Smooth muscle cell (in vitro differentiated cells): ENCODE data around the gene CXADR. TPM values are rescaled to one million over a fixed set of nuclear protein-coding genes. Genes with fewer than 3 reads are reported as not detected.
"Not testable (repeated sequence)": the region's sequence is repeated elsewhere in the genome, so short reads cannot be mapped to it uniquely, and the experiment has no call there.

Experiments
- DNase-seq: peaks from one replicate; lab custom pipeline; 2025; ENCODE audit not compliant: unreplicated experiment; lab: John Stamatoyannopoulos, UW
- H2AFZ ChIP-seq: fragments of 200-600 bp; sonication (generic); 2 replicates; pipeline ENCODE4 v1.6.0; 2016; ENCODE audit warnings: antibody characterized with exemption, low read depth, mild to moderate bottlenecking
- H3F3A ChIP-seq: fragments of 200-600 bp; sonication (generic); 2 replicates; pipeline ENCODE4 v1.6.0; 2017; ENCODE audit warnings: antibody characterized with exemption, low read depth
- H3K27ac ChIP-seq: fragments of 200-600 bp; sonication (generic); 2 replicates; pipeline ENCODE4 v1.5.1; 2016; ENCODE audit warnings: low read depth, mild to moderate bottlenecking
- H3K27me3 ChIP-seq: fragments of 200-600 bp; sonication (generic); 2 replicates; pipeline ENCODE4 v1.6.1; 2016; ENCODE audit warnings: low read depth, mild to moderate bottlenecking
- H3K36me3 ChIP-seq: fragments of 200-600 bp; sonication (generic); 2 replicates; pipeline ENCODE4 v1.5.1; 2016; ENCODE audit warnings: low read depth
- H3K4me1 ChIP-seq: fragments of 200-600 bp; sonication (generic); 2 replicates; pipeline ENCODE4 v1.5.1; 2016; ENCODE audit warnings: low read depth
- H3K4me2 ChIP-seq: fragments of 200-600 bp; sonication (generic); 2 replicates; pipeline ENCODE4 v1.6.0; 2016; ENCODE audit warnings: mild to moderate bottlenecking
- H3K4me3 ChIP-seq: fragments of 200-600 bp; sonication (generic); 2 replicates; pipeline ENCODE4 v1.5.1; 2016; ENCODE audit warnings: mild to moderate bottlenecking
- H3K79me2 ChIP-seq: fragments of 200-600 bp; sonication (generic); 2 replicates; pipeline ENCODE4 v1.6.0; 2016; ENCODE audit warnings: low read depth, mild to moderate bottlenecking
- H3K9ac ChIP-seq: fragments of 200-600 bp; sonication (generic); 2 replicates; pipeline ENCODE4 v1.6.0; 2016; ENCODE audit warnings: low read depth
- H3K9me3 ChIP-seq: fragments of 200-600 bp; sonication (generic); replicated peaks from 2 replicates; pipeline ENCODE4 v1.5.1; 2016; ENCODE audit warnings: low read depth
- H4K20me1 ChIP-seq: fragments of 200-600 bp; sonication (generic); 2 replicates; pipeline ENCODE4 v1.6.0; 2016; ENCODE audit warnings: low read depth
- CTCF ChIP-seq: fragments of 200-600 bp; sonication (generic); IDR thresholded peaks from 2 replicates; pipeline ENCODE4 v1.5.1; 2017; ENCODE audit warnings: borderline replicate concordance, mild to moderate bottlenecking, antibody characterized with exemption; ENCODE audit not compliant: insufficient read depth, poor library complexity, severe bottlenecking
- WGBS: methylation state at CpG from one replicate; pipeline ENCODE4 v1.1.7; 2016; ENCODE audit warnings: low lambda C conversion rate; 5-methylcytosine and 5-hydroxymethylcytosine counted together
- polyA plus RNA-seq: library from polyadenylated mRNA; unstranded; fragments of >200 nt; fragmentation: Nextera tagmentation; extraction: Ambion mirVana; gene quantifications from 2 replicates; pipeline ENCODE4 v1.2.1, GENCODE V29; 2016
- total RNA-seq: library from RNA; depleted of rRNA; stranded (reverse); fragments of >200 nt; gene quantifications from 2 replicates; pipeline ENCODE4 v1.2.3, GENCODE V29; 2014

Gene CXADR
- total and polyA plus RNA-seq, 2 experiments from 2014 or later = 19.5 to 42.0 TPM

GRCh38 chr21:17482928-17483327, 29.9 kb upstream of the CXADR start:
- Histone ChIP-seq H3K27ac (no peak overlapping the region), H3K9me3 (no peaks in the 10 kb centered on the region), H2AFZ (no peak overlapping the region), H3F3A (no peaks in the 10 kb centered on the region), H3K4me2 (no peak overlapping the region), H4K20me1 (no peaks in the 10 kb centered on the region), H3K27me3 (no peaks in the 10 kb centered on the region), H3K4me3 (no peak overlapping the region), H3K79me2 (no peaks in the 10 kb centered on the region), H3K9ac (no peak overlapping the region), H3K36me3 (no peaks in the 10 kb centered on the region), H3K4me1 (no peaks in the 10 kb centered on the region)
- TF ChIP-seq CTCF = no peak
- DNase-seq = no peak
- 77% methylated on average over 1 of the region's 1 CpG for WGBS

GRCh38 chr21:17488620-17489019, 24.2 kb upstream of the CXADR start:
- TF ChIP-seq CTCF = no peak
- no peak overlapping the region for H3K27ac ChIP-seq
- no peaks in the 10 kb centered on the region for H3K27me3 ChIP-seq
- no peaks in the 10 kb centered on the region for H4K20me1 ChIP-seq
- no peak for DNase-seq
- no peak overlapping the region for H2AFZ ChIP-seq
- no peaks in the 10 kb centered on the region for H3K79me2 ChIP-seq
- H3F3A ChIP-seq = peaks cover 15% of the 10 kb centered on the region
- peaks cover 6% of the 10 kb centered on the region for H3K4me1 ChIP-seq
- H3K36me3 ChIP-seq = no peaks in the 10 kb centered on the region
- H3K4me3 ChIP-seq = no peak overlapping the region
- no peaks in the 10 kb centered on the region for H3K9me3 ChIP-seq
- no peak overlapping the region for H3K9ac ChIP-seq
- no peak overlapping the region for H3K4me2 ChIP-seq

GRCh38 chr21:17489565-17489964, 23.3 kb upstream of the CXADR start:
- not testable (repeated sequence) for H3K9ac ChIP-seq, H3K4me2 ChIP-seq, H4K20me1 ChIP-seq, H3K79me2 ChIP-seq, DNase-seq, H3K27me3 ChIP-seq, H3K27ac ChIP-seq, H3K4me3 ChIP-seq, H2AFZ ChIP-seq, H3K36me3 ChIP-seq, H3K4me1 ChIP-seq, H3K9me3 ChIP-seq
- 87% methylated on average over 3 of the region's 3 CpGs for WGBS
- H3F3A ChIP-seq = peaks cover 15% of the 10 kb centered on the region

- Histone ChIP-seq H3K9ac (peak overlapping the region; percentile 63), H3K4me3 (no peak overlapping the region), H3K9me3 (no peaks in the 10 kb centered on the region), H4K20me1 (no peaks in the 10 kb centered on the region), H3K27ac (peak overlapping the region; percentile 95), H3K36me3 (no peaks in the 10 kb centered on the region), H3K4me1 (peaks cover 18% of the 10 kb centered on the region), H3K4me2 (peak overlapping the region; percentile 59), H2AFZ (no peak overlapping the region), H3K27me3 (no peaks in the 10 kb centered on the region), H3F3A (peaks cover 19% of the 10 kb centered on the region), H3K79me2 (no peaks in the 10 kb centered on the region)
- DNase-seq = no peak
- TF ChIP-seq CTCF = no peak
- 18% methylated on average over 7 of the region's 7 CpGs for WGBS
These were observed 21.0 kb upstream of the CXADR start for GRCh38 chr21:17491716-17492414.
